NOMO-1 treated with DMSO at 0.1 percent for 48 hours (cell line): Measurements from ENCODE around the gene PID1.

Source experiments
- DNase-seq: peaks from one replicate; lab custom pipeline; 2025; ENCODE audit not compliant: unreplicated experiment; lab: John Stamatoyannopoulos, UW

PID1 gene

GRCh38 chr2:229261599-229261998, 9.5 kb downstream of the PID1 start:
- DNase-seq, result no peak

- DNase-seq, result no peak
These were observed 10.0 kb downstream of the PID1 start for GRCh38 chr2:229261076-229261475.

- no peak for DNase-seq
These were observed 13.1 kb downstream of the PID1 start for GRCh38 chr2:229257985-229258384.

- no peak for DNase-seq
These were observed 14.7 kb downstream of the PID1 start for GRCh38 chr2:229256376-229256775.

GRCh38 chr2:229254206-229254605, 16.9 kb downstream of the PID1 start:
- DNase-seq, result no peak

- no peak for DNase-seq
These were observed 18.1 kb downstream of the PID1 start for GRCh38 chr2:229252996-229253395.

- DNase-seq, result no peak
These were observed 18.8 kb downstream of the PID1 start for GRCh38 chr2:229252280-229252679.

GRCh38 chr2:229249536-229249935, 21.6 kb downstream of the PID1 start:
- DNase-seq, result no peak

GRCh38 chr2:229246334-229246733, 24.8 kb downstream of the PID1 start:
- DNase-seq, result no peak

GRCh38 chr2:229244975-229245374, 26.1 kb downstream of the PID1 start:
- no peak for DNase-seq

- no peak for DNase-seq
These were observed 27.1 kb downstream of the PID1 start for GRCh38 chr2:229243890-229244560.

- no peak for DNase-seq
These were observed 30.0 kb downstream of the PID1 start for GRCh38 chr2:229240984-229241491.

GRCh38 chr2:229239021-229239420, 32.1 kb downstream of the PID1 start:
- no peak for DNase-seq

GRCh38 chr2:229237270-229237669, 33.8 kb downstream of the PID1 start:
- DNase-seq, result no peak

- DNase-seq, result no peak
These were observed 35.8 kb downstream of the PID1 start for GRCh38 chr2:229235131-229235914.

- DNase-seq, result no peak
These were observed 39.2 kb downstream of the PID1 start for GRCh38 chr2:229231885-229232284.

- DNase-seq, result no peak
These were observed 39.7 kb downstream of the PID1 start for GRCh38 chr2:229231328-229231868.

GRCh38 chr2:229230911-229231310, 40.2 kb downstream of the PID1 start:
- DNase-seq, result no peak

- DNase-seq, result no peak
These were observed 40.8 kb downstream of the PID1 start for GRCh38 chr2:229230256-229230655.

- no peak for DNase-seq
These were observed 44.7 kb downstream of the PID1 start for GRCh38 chr2:229226382-229226781.

GRCh38 chr2:229223107-229223506, 48.0 kb downstream of the PID1 start:
- DNase-seq, result no peak

GRCh38 chr2:229221641-229222040, 49.4 kb downstream of the PID1 start:
- no peak for DNase-seq
